ENCODE results near the gene FIGNL2.

FIGNL2 gene

GRCh38 chr12:51777457-51777856 is 71.1 kb downstream of the FIGNL2 start:
- no peak overlapping the region for H3K27ac ChIP-seq (ENCODE audit: low read depth, low read length)
- H3K4me1 ChIP-seq (ENCODE audit: control insufficient read depth in 1 of 2, insufficient read depth in 2 of 2, low read length in 2 of 2) = peaks cover 0 to 5% of the 10 kb centered on the region in 2 donors
- H3K9ac ChIP-seq (ENCODE audit: low read depth in 1 of 2, low read length in 2 of 2) = no peak overlapping the region
- H3K9me3 ChIP-seq (ENCODE audit: control insufficient read depth in 1 of 2, low read length in 2 of 2) = no peaks in the 10 kb centered on the region
- no peak overlapping the region for H3K4me3 ChIP-seq (ENCODE audit: low read depth in 1 of 2, low read length in 2 of 2)
- H3K36me3 ChIP-seq (ENCODE audit: control insufficient read depth in 1 of 2, insufficient read depth in 2 of 2, low read length in 2 of 2) = no peaks in the 10 kb centered on the region
- no peaks in the 10 kb centered on the region for H3K27me3 ChIP-seq (ENCODE audit: control insufficient read depth in 1 of 2, insufficient read depth in 2 of 2, low read length in 2 of 2)

GRCh38 chr12:51774933-51775332 is 73.6 kb downstream of the FIGNL2 start:
- Histone ChIP-seq H3K27me3 (ENCODE audit: control insufficient read depth in 1 of 2, insufficient read depth in 2 of 2, low read length in 2 of 2) (no peaks in the 10 kb centered on the region), H3K36me3 (ENCODE audit: control insufficient read depth in 1 of 2, insufficient read depth in 2 of 2, low read length in 2 of 2) (no peaks in the 10 kb centered on the region), H3K4me3 (ENCODE audit: low read depth in 1 of 2, low read length in 2 of 2) (no peak overlapping the region), H3K9me3 (ENCODE audit: control insufficient read depth in 1 of 2, low read length in 2 of 2) (no peaks in the 10 kb centered on the region), H3K4me1 (ENCODE audit: control insufficient read depth in 1 of 2, insufficient read depth in 2 of 2, low read length in 2 of 2) (peaks cover 0 to 12% of the 10 kb centered on the region in 2 donors), H3K9ac (ENCODE audit: low read depth in 1 of 2, low read length in 2 of 2) (no peak overlapping the region), H3K27ac (ENCODE audit: low read depth, low read length) (no peak overlapping the region)

- Histone ChIP-seq H3K27me3 (ENCODE audit: control insufficient read depth in 1 of 2, insufficient read depth in 2 of 2, low read length in 2 of 2) (no peaks in the 10 kb centered on the region), H3K27ac (ENCODE audit: low read depth, low read length) (no peak overlapping the region), H3K4me3 (ENCODE audit: low read depth in 1 of 2, low read length in 2 of 2) (no peak overlapping the region), H3K9me3 (ENCODE audit: control insufficient read depth in 1 of 2, low read length in 2 of 2) (no peaks in the 10 kb centered on the region), H3K36me3 (ENCODE audit: control insufficient read depth in 1 of 2, insufficient read depth in 2 of 2, low read length in 2 of 2) (no peaks in the 10 kb centered on the region), H3K9ac (ENCODE audit: low read depth in 1 of 2, low read length in 2 of 2) (no peak overlapping the region), H3K4me1 (ENCODE audit: control insufficient read depth in 1 of 2, insufficient read depth in 2 of 2, low read length in 2 of 2) (peaks cover 0 to 12% of the 10 kb centered on the region in 2 donors)
These were observed 75.2 kb downstream of the FIGNL2 start for GRCh38 chr12:51773145-51773869.

GRCh38 chr12:51771008-51771407 is 77.5 kb downstream of the FIGNL2 start:
- no peak overlapping the region for H3K9ac ChIP-seq (ENCODE audit: low read depth in 1 of 2, low read length in 2 of 2)
- H3K4me3 ChIP-seq (ENCODE audit: low read depth in 1 of 2, low read length in 2 of 2) = no peak overlapping the region
- no peaks in the 10 kb centered on the region for H3K9me3 ChIP-seq (ENCODE audit: control insufficient read depth in 1 of 2, low read length in 2 of 2)
- no peak overlapping the region for H3K27ac ChIP-seq (ENCODE audit: low read depth, low read length)
- H3K36me3 ChIP-seq (ENCODE audit: control insufficient read depth in 1 of 2, insufficient read depth in 2 of 2, low read length in 2 of 2) = no peaks in the 10 kb centered on the region
- H3K4me1 ChIP-seq (ENCODE audit: control insufficient read depth in 1 of 2, insufficient read depth in 2 of 2, low read length in 2 of 2) = peaks cover 0 to 8% of the 10 kb centered on the region in 2 donors
- no peaks in the 10 kb centered on the region for H3K27me3 ChIP-seq (ENCODE audit: control insufficient read depth in 1 of 2, insufficient read depth in 2 of 2, low read length in 2 of 2)

All from duodenal mucosa (tissue), 2 donors.